Upper lobe of left lung (tissue), 6 donors: ENCODE measurements around the gene FAM149B1. TPM values are rescaled to one million over a fixed set of nuclear protein-coding genes. Genes with fewer than 3 reads are reported as not detected.

Experiments used
- ATAC-seq, 2 donors: fragments of 200-7000 bp; cut with Tn5 transposase; one replicate each; pipeline ENCODE4 v1.9.1; 2022; ENCODE audit warnings: mild to moderate bottlenecking in 2 of 2, moderate library complexity in 2 of 2; ENCODE audit not compliant: low FRiP score in 2 of 2
- DNase-seq, 2 donors: peaks; one replicate each; pipeline ENCODE4 v3.0.0-alpha.2; 2019 to 2020
- H3K27ac ChIP-seq, 4 donors: fragments of 200-600 bp; sonication (generic); one replicate each; pipeline ENCODE4 v1.5.1; 2016 to 2019
- H3K27me3 ChIP-seq, 4 donors: fragments of 200-600 bp; sonication (generic); one replicate each; pipeline ENCODE4 v1.5.1; 2017 to 2019
- H3K36me3 ChIP-seq, 4 donors: fragments of 200-600 bp; sonication (generic); one replicate each; pipeline ENCODE4 v1.5.1; 2016 to 2019
- H3K4me1 ChIP-seq, 4 donors: fragments of 200-600 bp; sonication (generic); one replicate each; pipeline ENCODE4 v1.5.1; 2018 to 2019
- H3K4me3 ChIP-seq, 4 donors: fragments of 200-600 bp; sonication (generic); one replicate each; pipeline ENCODE4 v1.5.1; 2017 to 2019; ENCODE audit warnings: mild to moderate bottlenecking in 2 of 4, moderate library complexity in 1 of 4
- H3K9me3 ChIP-seq, 4 donors: fragments of 200-600 bp; sonication (generic); one replicate each; pipeline ENCODE4 v1.5.1; 2018 to 2019
- EP300 ChIP-seq, 4 donors: sonication (generic); formaldehyde crosslinking; IDR thresholded peaks; one replicate each; pipeline ENCODE4 v1.5.1; 2017; ENCODE audit warnings: antibody characterized with exemption in 4 of 4, control low read depth in 2 of 4
- POLR2A ChIP-seq, 4 donors: fragments of 450-650 bp; IDR thresholded peaks; one replicate each; pipeline ENCODE4 v1.5.1; 2016 to 2017; ENCODE audit warnings: antibody characterized with exemption in 4 of 4, mild to moderate bottlenecking in 2 of 4
- POLR2AphosphoS5 ChIP-seq, 2 donors: sonication (generic); formaldehyde crosslinking; IDR thresholded peaks; one replicate each; pipeline ENCODE4 v1.5.1; 2017; ENCODE audit warnings: antibody characterized with exemption in 2 of 2
- WGBS, 2 donors: methylation state at CpG; one replicate each; pipeline ENCODE4 v1.1.5; 2017 to 2018; 5-methylcytosine and 5-hydroxymethylcytosine counted together
- total RNA-seq, 6 donors: library from RNA; depleted of rRNA in 4 of 6; stranded (reverse); fragments of >200 nt in 4 of 6; gene quantifications; one replicate each; pipeline versions ENCODE4 v1.1.0 to v1.2.1, GENCODE V29; 2016 to 2021
- TF ChIP-seq, protein P1 (sequence below), 6 experiments: fragments of 450-650 bp in 4 of 6; fragments of 200-600 bp in 2 of 6; sonication (generic) in 2 of 6; IDR thresholded peaks; one replicate each; pipeline ENCODE4 v1.5.1; 2016 to 2019; ENCODE audit warnings: antibody characterized with exemption in 6 of 6
- donor health status: DM: no; HTN: no; CAD: no; lungs with moderate emphysema.
- donor health status: DM: no; HTN: yes; CAD: no; lungs with severe emphysema.

FAM149B1 gene
- total RNA-seq, 6 donors from 2014 or later, result 11.4 to 38.8 (median 18.7) TPM

- H3K9me3 ChIP-seq, result no peaks in the 10 kb centered on the region
- ATAC-seq (peak in 1 of 2 donors; percentile 61), DNase-seq (no peak)
- H3K4me3 ChIP-seq, result no peak overlapping the region
- no peak overlapping the region for H3K27ac ChIP-seq
- 73 to 85% methylated on average over 2 of the region's 2 CpGs for WGBS, 2 donors
- H3K4me1 ChIP-seq, result no peaks in the 10 kb centered on the region
- peaks cover 0 to 25% (median 8%) of the 10 kb centered on the region in 4 donors for H3K36me3 ChIP-seq
- TF ChIP-seq POLR2A (IDR thresholded peaks at IDR 0.05), result no peak
- no peak for TF ChIP-seq EP300 (IDR thresholded peaks at IDR 0.05)
- no peak for TF ChIP-seq POLR2AphosphoS5 (IDR thresholded peaks at IDR 0.05)
- TF ChIP-seq, protein P1, sequence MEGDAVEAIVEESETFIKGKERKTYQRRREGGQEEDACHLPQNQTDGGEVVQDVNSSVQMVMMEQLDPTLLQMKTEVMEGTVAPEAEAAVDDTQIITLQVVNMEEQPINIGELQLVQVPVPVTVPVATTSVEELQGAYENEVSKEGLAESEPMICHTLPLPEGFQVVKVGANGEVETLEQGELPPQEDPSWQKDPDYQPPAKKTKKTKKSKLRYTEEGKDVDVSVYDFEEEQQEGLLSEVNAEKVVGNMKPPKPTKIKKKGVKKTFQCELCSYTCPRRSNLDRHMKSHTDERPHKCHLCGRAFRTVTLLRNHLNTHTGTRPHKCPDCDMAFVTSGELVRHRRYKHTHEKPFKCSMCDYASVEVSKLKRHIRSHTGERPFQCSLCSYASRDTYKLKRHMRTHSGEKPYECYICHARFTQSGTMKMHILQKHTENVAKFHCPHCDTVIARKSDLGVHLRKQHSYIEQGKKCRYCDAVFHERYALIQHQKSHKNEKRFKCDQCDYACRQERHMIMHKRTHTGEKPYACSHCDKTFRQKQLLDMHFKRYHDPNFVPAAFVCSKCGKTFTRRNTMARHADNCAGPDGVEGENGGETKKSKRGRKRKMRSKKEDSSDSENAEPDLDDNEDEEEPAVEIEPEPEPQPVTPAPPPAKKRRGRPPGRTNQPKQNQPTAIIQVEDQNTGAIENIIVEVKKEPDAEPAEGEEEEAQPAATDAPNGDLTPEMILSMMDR (IDR thresholded peaks at IDR 0.05), result no peak
- H3K27me3 ChIP-seq, result no peaks in the 10 kb centered on the region
Observed at GRCh38 chr10:73207883-73208282, 40.0 kb downstream of the FAM149B1 start.

DNA sequence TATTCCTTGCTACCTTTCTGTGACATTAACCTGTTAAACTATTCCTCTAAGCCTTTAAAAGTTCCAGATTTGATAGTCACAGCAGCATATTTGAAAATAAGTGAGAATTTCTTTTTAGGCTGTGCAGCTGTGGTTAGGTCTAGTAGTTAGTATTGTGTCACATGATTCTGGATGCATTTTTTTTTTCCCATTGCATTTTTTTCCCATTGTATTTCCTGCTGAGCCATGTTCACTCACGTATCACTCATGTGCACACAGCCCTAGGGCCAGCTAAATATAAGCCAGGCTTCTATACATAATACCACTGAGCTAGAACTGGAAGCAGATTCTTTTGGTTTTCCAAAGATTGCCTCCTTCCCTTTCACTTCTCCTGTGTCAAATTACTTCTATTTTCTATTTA lies 41.8 kb downstream of the FAM149B1 start:
- DNase-seq (no peak), ATAC-seq (no peak)
- no peaks in the 10 kb centered on the region for H3K4me1 ChIP-seq
- H3K27ac ChIP-seq, result no peak overlapping the region
- H3K9me3 ChIP-seq, result no peaks in the 10 kb centered on the region
- no peak overlapping the region for H3K4me3 ChIP-seq
- WGBS, 2 donors, result 56 to 64% methylated on average over 1 of the region's 1 CpG
- no peak for TF ChIP-seq EP300 (IDR thresholded peaks at IDR 0.05)
- no peak for TF ChIP-seq POLR2AphosphoS5 (IDR thresholded peaks at IDR 0.05)
- no peak for TF ChIP-seq POLR2A (IDR thresholded peaks at IDR 0.05)
- TF ChIP-seq, protein P1 (IDR thresholded peaks at IDR 0.05), result no peak
- no peaks in the 10 kb centered on the region for H3K27me3 ChIP-seq
- peaks cover 0 to 25% (median 8%) of the 10 kb centered on the region in 4 donors for H3K36me3 ChIP-seq

DNA sequence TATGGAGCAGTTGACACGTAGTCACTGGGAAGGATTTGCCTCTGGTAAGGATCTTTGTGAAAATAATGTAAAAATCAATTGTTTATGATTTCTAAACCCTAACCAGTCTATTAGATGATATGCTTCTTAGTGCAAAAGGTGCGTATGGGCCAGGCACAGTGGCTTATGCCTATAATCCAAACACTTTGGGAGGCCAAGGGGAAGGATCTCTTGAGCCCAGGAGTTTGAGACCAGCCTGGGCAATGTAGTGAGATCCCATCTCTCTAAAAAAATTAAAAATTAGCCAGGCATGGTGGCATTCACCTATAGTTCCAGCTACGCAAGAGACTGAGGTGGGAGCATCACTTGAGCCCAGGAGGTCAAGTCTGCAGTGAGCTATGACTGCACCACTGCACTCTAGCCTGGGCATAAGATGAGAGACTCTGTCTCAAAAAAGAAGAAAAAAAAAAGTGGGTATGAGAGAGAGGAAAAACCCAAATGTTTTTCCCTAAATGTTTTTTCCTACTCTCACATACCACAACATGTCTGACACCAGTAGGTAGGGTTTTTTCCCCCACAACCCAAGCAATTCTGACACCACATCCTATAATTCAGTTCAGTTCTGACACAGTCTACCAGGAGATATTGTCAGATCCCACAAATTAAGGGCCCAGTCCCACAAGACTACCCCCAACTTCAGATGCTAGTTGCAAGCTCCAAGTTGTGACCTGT lies 42.6 kb downstream of the FAM149B1 start:
- H3K4me3 ChIP-seq, result no peak overlapping the region
- no peaks in the 10 kb centered on the region for H3K9me3 ChIP-seq
- H3K4me1 ChIP-seq, result no peaks in the 10 kb centered on the region
- DNase-seq, result no peak
- ATAC-seq, result no peak
- peaks cover 0 to 25% (median 8%) of the 10 kb centered on the region in 4 donors for H3K36me3 ChIP-seq
- whole genome bisulfite sequencing, 2 donors, result 94% methylated on average over 3 of the region's 3 CpGs
- no peaks in the 10 kb centered on the region for H3K27me3 ChIP-seq
- H3K27ac ChIP-seq, result no peak overlapping the region
- TF ChIP-seq POLR2A (IDR thresholded peaks at IDR 0.05), result no peak
- TF ChIP-seq, protein P1 (IDR thresholded peaks at IDR 0.05), result no peak
- no peak for TF ChIP-seq EP300 (IDR thresholded peaks at IDR 0.05)
- no peak for TF ChIP-seq POLR2AphosphoS5 (IDR thresholded peaks at IDR 0.05)

GRCh38 chr10:73211106-73211811 lies 43.3 kb downstream of the FAM149B1 start:
- Histone ChIP-seq H3K9me3 (no peaks in the 10 kb centered on the region), H3K27ac (no peak overlapping the region), H3K4me3 (no peak overlapping the region), H3K4me1 (no peaks in the 10 kb centered on the region), H3K27me3 (no peaks in the 10 kb centered on the region), H3K36me3 (peaks cover 0 to 25% (median 8%) of the 10 kb centered on the region in 4 donors)
- TF ChIP-seq, protein P1 (IDR thresholded peaks at IDR 0.05), result no peak
- TF ChIP-seq POLR2AphosphoS5 (IDR thresholded peaks at IDR 0.05) (no peak), EP300 (IDR thresholded peaks at IDR 0.05) (no peak), POLR2A (IDR thresholded peaks at IDR 0.05) (no peak)
- ATAC-seq (no peak), DNase-seq (no peak)
- WGBS, 2 donors, result 85 to 96% methylated on average over 4 of the region's 4 CpGs
